GM18873 (cell line): ENCODE measurements around the gene GLYATL1B.
"Not testable (repeated sequence)": the region's sequence is repeated elsewhere in the genome, so short reads cannot be mapped to it uniquely, and the experiment has no call there.

Experiments used
- ATAC-seq: cut with Tn5 transposase; IDR thresholded peaks from one replicate; pipeline ENCODE4 v1.9.1; 2021; ENCODE audit warnings: mild to moderate bottlenecking, moderate library complexity, moderate number of reproducible peaks; ENCODE audit not compliant: unreplicated experiment, low FRiP score

The GLYATL1B gene

GRCh38 chr11:59095225-59095624, 9.1 kb downstream of the GLYATL1B start:
- ATAC-seq, result peak; percentile 64

DNA sequence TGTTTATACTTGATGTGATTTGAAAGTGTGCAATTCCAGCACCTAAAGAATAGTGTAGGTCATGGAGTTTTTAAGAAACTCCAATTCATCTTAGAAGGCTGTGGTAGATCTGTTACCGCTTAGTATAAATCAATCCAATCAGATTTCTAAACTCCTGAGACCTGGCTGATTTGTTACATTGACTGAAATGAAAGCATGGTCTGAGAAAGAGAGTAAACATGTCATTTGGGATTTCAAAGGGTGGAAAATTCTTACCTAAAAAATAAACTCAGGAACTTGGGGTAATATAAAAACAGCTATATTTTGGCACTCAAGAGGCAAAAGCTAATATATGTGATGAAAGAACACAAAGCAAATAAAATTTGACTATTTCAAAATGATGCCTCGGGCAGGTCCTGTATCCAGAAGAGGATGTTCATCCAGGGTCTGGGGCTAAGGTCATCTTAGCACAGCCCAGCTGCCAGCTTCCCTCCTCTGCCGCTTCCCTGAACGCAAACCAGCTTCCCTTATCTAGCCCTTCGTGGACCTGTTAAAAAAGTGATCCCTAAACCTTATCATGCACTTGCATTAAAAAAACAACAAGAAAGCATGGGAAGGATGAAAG, 10.0 kb downstream of the GLYATL1B start:
- ATAC-seq, result not testable (repeated sequence)

GRCh38 chr11:59097113-59097708, 11.1 kb downstream of the GLYATL1B start:
- peak; percentile 35 for ATAC-seq

DNA sequence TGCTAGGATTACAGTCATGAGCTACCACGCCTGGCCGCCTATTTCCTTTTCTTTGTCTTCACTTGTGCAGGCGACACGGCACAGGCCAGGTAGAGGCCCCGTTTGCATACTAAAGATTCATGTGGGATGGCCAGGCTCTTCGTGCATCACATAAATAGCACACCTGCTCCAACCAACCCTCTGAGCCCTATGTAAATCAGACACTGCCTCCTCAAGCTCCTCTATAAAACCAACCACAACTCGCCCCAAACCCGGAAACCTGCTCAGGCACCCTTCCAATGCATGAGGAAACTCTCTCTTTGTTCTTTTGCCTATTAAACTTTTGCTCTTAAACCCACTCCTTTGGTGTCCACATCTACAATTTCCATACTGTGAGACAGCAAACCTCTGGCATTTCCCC, 11.8 kb downstream of the GLYATL1B start:
- not testable (repeated sequence) for ATAC-seq

DNA sequence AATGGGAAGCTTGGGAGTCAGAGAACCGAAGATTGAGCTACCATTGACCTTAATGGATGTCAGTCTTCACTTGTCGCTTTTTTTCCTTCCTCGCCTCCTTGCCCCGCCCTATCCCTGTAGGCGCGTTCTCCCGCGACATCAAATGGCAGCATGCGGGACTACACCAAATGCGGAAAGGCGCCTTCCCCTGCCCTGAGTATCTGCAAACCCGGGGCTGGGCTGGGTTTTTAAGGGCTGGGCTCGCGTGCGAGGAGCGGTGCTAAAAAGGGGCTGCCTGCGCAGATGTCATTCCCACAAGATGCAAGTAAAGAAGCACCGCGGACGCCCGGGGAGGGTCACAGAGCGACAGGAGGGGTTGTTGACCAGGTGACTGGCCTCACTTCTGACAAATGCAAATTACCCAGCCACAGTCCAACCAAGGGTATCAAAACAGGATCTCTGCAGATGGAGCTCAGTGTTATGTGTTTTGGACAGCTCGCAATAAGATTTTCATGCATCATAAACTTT, 16.2 kb downstream of the GLYATL1B start:
- peak; percentile 61 for ATAC-seq

DNA sequence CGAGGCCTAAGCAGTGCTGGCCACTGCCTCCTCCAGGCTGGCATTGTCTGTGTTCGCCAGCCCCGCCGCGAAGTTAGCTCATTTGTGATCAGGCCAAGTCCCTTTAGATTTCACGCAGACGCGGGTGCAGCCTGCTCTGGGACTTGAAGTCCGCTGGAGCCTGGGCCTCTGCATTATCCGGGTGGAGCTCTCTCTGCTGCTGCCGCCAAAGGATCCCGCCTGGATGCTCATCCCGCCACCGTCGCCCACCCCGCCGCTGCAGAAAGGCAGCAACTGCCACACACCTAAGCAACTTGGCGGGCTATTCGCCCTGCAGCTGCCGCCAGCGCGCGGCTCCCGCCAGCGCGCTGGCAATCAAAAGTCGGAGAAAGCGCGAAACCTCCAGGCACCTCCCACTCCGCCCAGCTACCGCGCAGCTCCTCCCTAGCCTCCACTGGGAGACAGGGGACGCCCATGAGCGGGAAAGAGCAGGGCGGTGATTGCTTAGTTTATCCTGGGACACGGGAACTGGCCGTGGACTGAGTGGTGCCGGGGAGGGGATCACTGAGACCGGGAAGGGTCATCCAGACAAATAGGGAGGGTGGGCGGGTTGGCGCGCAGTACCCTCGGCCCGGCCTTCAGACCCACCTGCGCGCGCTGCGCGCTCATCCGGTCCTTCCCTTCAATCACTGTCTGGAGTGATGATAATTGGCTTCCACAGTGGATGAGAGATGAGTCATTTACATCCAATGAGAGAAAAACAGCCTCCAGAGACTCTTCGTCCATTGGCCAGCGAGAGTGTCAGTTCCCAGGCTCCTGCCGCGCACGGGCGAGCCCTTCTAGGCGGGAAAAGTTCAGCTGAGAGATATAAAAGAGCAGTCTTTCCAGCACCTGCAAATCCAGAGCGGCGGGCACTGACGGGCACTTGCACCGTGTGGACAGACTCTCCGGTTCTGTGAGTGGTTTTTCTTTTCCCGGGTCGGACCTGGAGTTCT, 20.5 kb downstream of the GLYATL1B start, which contains the start of gene FAM111B:
FAM111B (plus strand) TSS at position 875 of the 974 bp plus-strand sequence. CDS start 2,389 bp downstream, outside the sequence.
- peak; percentile 73 for ATAC-seq

- peak; percentile 41 for ATAC-seq
These were observed 21.6 kb downstream of the GLYATL1B start for GRCh38 chr11:59107721-59108120.

DNA sequence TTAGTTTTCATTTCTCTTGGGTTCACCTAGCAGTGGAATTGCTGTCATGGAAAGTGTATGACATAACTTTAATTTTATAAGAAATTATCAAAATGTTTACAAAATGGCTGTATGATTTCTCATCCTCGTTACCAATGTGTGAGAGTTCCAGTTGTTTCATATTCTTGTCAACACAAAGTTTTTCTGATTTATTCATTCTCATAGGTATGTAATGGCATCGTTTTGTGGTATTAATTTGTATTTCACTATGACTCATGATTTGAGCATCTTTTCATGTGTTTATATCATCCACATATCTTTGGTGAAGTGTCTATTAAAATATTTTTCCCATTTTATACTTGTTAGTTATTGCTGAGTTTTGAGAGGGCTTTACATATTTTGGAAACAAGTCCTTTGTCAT, 26.4 kb downstream of the GLYATL1B start:
- ATAC-seq, result no peak

DNA sequence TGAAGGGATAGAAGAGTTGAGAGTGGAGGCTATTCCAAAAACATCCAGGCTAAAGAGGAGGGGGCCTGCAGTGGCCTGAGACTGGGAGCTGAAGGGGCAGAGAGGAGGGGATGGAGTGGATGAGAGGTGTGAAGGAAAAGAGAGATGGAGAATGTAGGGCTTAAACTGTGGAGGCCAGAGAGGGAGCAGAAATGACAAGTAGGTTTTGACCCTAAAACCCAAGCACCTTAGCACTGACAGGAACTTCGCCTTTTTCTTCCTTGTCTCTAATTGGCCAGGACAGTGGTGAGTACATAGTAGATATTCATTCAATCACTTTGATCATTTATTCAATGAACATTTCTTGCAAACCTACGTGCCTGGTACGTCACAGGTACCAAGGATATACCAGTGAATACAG, 28.2 kb downstream of the GLYATL1B start:
- no peak for ATAC-seq

DNA sequence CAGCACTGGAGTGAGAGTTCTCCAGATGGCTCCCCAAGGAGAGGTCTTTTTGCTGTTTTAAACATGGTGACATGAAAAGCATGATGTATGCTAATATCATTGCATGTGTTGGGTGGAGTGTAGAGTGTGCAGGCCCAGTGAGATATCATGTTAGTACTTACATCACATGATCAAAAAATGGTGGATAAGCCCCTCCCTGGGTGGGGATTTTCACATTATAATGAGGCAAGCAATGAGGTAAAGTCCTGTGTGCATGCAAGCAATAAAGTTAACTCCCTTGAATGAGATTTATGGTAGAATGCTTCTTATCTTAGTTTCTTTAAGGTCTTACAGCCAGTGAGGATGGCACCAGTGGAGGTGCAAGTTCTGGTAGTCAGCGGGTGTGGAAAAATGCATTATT, 29.4 kb downstream of the GLYATL1B start:
- no peak for ATAC-seq

GRCh38 chr11:59117774-59118173, 31.7 kb downstream of the GLYATL1B start:
- no peak for ATAC-seq

DNA sequence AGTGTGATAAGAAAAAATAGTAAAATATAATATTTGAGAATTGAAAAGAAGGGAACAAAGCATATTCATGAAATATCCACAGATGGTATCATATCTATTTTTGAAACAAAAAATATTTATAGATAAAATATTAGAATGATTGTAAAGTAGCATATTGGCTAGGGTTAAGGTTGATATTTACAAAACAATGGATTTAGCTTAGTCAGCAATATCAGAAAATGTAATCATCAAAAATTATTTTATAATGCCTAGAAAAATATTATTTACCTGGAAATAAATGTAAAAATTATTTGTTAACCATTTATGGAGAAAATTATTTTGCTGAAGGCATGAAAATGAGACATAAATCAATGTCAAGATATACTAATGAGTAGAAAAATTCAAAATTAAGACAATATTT, 33.7 kb downstream of the GLYATL1B start:
- no peak for ATAC-seq

DNA sequence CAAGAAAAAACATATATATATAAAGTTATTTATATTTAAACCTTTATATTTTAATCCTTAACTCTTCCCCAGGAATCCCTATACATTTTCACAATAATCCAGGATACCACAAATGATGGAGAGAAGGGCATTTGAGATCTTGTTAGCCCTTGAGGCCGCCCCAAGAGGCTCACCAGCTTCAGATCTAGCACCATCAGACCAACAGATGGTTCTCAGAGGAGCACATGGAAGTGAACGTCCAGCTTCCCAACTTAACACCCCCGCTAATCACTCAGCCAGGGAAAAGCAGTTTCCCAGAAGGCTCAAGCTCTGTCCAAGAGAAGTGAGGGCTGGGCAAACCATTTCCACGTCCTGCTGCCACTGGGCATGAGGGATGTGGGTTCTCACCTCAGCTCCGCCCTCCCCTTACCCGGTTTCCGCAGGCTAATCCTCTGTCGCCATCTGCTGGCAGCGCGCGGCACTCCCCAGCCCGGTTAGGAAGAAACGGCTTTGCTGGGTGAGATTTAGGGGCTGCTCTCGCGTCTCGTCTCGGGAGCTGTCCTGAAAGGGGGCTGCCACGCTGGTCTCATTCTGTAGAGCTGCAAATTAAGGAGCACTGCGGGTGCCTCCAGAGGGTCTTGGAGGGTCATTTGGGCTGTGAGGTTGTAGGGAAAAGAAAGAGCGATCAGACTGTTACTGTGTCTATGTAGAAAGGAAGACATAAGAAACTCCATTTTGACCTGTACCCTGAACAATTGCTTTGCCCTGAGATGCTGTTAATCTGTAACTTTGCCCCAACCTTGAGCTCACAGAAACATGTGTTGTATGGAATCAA, 49.7 kb downstream of the GLYATL1B start:
- peak; percentile 86 for ATAC-seq

GRCh38 chr11:59136551-59136950, 50.4 kb downstream of the GLYATL1B start:
- ATAC-seq, result not testable (repeated sequence)

GRCh38 chr11:59137190-59137589, 51.1 kb downstream of the GLYATL1B start:
- no peak for ATAC-seq

DNA sequence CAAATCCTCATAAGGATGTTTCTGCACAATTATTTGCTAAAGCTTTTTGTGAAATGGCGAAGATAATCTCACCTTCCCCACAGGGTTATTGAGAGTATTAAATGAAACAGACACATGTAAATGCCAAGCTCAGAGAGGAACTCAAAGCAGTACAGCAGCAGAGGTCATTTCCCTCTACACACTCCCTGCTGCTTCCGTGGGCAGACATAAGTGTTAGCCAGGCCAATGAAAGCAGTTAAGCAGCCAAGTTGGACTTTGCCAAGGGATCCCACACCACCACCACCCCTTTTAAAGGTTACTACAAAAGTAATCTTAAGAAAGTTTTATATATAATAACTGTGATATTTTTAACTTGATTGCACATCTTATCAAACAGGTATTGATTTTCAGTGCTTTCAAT, 52.5 kb downstream of the GLYATL1B start:
- ATAC-seq, result no peak

DNA sequence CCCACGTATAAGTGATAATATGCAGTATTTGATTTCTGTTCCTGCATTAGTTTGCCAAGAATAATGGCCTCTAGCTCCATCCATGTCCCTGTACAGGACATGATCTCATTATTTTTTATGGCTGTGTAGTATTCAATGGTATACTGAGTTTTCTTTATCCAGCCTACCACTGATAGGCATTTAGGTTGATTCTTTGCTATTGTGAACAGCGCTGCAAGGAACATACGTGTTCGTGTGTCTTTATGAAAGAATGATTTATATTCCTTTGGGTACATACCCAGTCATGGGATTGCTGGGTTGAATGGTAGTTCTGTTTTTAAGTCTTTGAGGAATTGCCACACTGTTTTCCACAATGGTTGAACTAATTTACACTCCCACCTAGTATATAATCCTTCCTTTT, 55.1 kb downstream of the GLYATL1B start:
- no peak for ATAC-seq

GRCh38 chr11:59141673-59142460, 55.8 kb downstream of the GLYATL1B start:
- ATAC-seq, result no peak
